CD4-positive, alpha-beta T cell (primary cell): ENCODE results near the gene UGT1A10. TPM values are rescaled to one million over a fixed set of nuclear protein-coding genes. Genes with fewer than 3 reads are reported as not detected.
"Not testable (repeated sequence)": the region's sequence is repeated elsewhere in the genome, so short reads cannot be mapped to it uniquely, and the experiment has no call there.

Experiments
- ATAC-seq: fragments of 200-7000 bp; cut with Tn5 transposase; one replicate; pipeline ENCODE4 v1.10.0; 2022; ENCODE audit warnings: mild to moderate bottlenecking; ENCODE audit not compliant: poor library complexity
- CTCF ChIA-PET: fragments of 350-600 bp; sonication (Branson Sonifier 250); formaldehyde crosslinking; loops from one replicate; lab custom pipeline; 2021; ENCODE audit warnings: antibody characterized with exemption, inconsistent platforms; lab: Charles Lee
- POLR2A ChIA-PET: fragments of 350-600 bp; sonication (Branson Sonifier 250); formaldehyde crosslinking; loops from one replicate; lab custom pipeline; 2021; ENCODE audit warnings: antibody characterized with exemption, inconsistent platforms; lab: Charles Lee
- DNase-seq, 14 experiments: peaks; one replicate each; pipeline ENCODE4 v3.0.0-alpha.2; 2013 to 2020; ENCODE audit warnings: mixed read lengths in 2 of 14
- H3K27ac ChIP-seq, 2 donors: one replicate each; pipeline versions ENCODE4 v1.5.1 to v1.7.0; 2013; ENCODE audit warnings: low read length in 2 of 2, low read depth in 1 of 2, mild to moderate bottlenecking in 1 of 2
- H3K27me3 ChIP-seq, 2 experiments: 1 replicate in 1 of 2; 2 replicates in 1 of 2; pipeline versions ENCODE4 v1.6.1 to v1.7.0; 2013; ENCODE audit warnings: low read length in 2 of 2, control low read depth in 1 of 2, mild to moderate bottlenecking in 1 of 2, moderate library complexity in 1 of 2; ENCODE audit not compliant: insufficient read depth in 2 of 2, control insufficient read depth in 1 of 2
- H3K36me3 ChIP-seq: one replicate; pipeline ENCODE4 v1.6.1; 2013; ENCODE audit warnings: low read length, control low read depth; ENCODE audit not compliant: insufficient read depth
- H3K4me1 ChIP-seq: one replicate; pipeline ENCODE4 v1.6.1; 2013; ENCODE audit warnings: low read length, control low read depth; ENCODE audit not compliant: insufficient read depth
- H3K4me3 ChIP-seq: one replicate; pipeline ENCODE4 v1.5.1; 2013; ENCODE audit warnings: mild to moderate bottlenecking, low read length, moderate library complexity
- H3K9me3 ChIP-seq, 2 experiments: 1 replicate in 1 of 2; 2 replicates in 1 of 2; pipeline versions ENCODE4 v1.6.1 to v1.7.0; 2013; ENCODE audit warnings: low read length in 2 of 2, mild to moderate bottlenecking in 2 of 2, control low read depth in 1 of 2, moderate library complexity in 1 of 2; ENCODE audit not compliant: control insufficient read depth in 1 of 2, insufficient read depth in 1 of 2
- H3K27ac Mint-ChIP-seq: one replicate; pipeline ENCODE4 v1.8.0; 2020; ENCODE audit warnings: mixed read lengths
- H3K27me3 Mint-ChIP-seq: one replicate; pipeline ENCODE4 v1.8.0; 2021; ENCODE audit warnings: mixed read lengths
- H3K36me3 Mint-ChIP-seq: one replicate; pipeline ENCODE4 v1.8.0; 2021; ENCODE audit warnings: low read depth, mixed read lengths
- H3K4me1 Mint-ChIP-seq: one replicate; pipeline ENCODE4 v1.8.0; 2021; ENCODE audit warnings: low read depth, mixed read lengths
- H3K4me3 Mint-ChIP-seq: one replicate; pipeline ENCODE4 v1.8.0; 2020; ENCODE audit warnings: mild to moderate bottlenecking, mixed read lengths
- H3K9me3 Mint-ChIP-seq: one replicate; pipeline ENCODE4 v1.8.0; 2020; ENCODE audit warnings: mixed read lengths
- CTCF ChIP-seq: fragments of 200-600 bp; IDR thresholded peaks from one replicate; pipeline ENCODE4 v1.8.0; 2022; ENCODE audit warnings: antibody characterized with exemption, mild to moderate bottlenecking
- intact Hi-C, 2 experiments: fragments of 100-400 bp; cut with DNase I in 1 of 2; cut with micrococcal nuclease in 1 of 2; formaldehyde crosslinking; loops; one replicate each; pipeline versions ENCODE4 v1.15.1 to v1.9.0; 2023 to 2025; cut with DNase I, micrococcal nuclease
- total RNA-seq, 174 experiments: library from RNA in 2 of 174; stranded (reverse) in 2 of 174; gene quantifications; one replicate each; pipeline ENCODE4 v1.2.3 and lab custom pipeline; 2021 to 2026

Gene UGT1A10
- total RNA-seq, 2 experiments from 2014 or later = not detected

GRCh38 chr2:233740870-233741269 is 104.6 kb downstream of the UGT1A10 start:
- Mint-ChIP-seq H3K4me3 (no peak overlapping the region), H3K9me3 (no peaks in the 10 kb centered on the region), H3K36me3 (no peaks in the 10 kb centered on the region), H3K27me3 (peaks cover 35% of the 10 kb centered on the region), H3K4me1 (no peaks in the 10 kb centered on the region), H3K27ac (no peak overlapping the region)
- ChIA-PET POLR2A (interaction anchor here (0.6 kb wide), 1 partner anchor 24 kb away, joined by 4 read pairs; no protein-coding TSS in a partner anchor), CTCF (no interaction called here)
- Histone ChIP-seq H3K36me3 (no peaks in the 10 kb centered on the region), H3K4me1 (no peaks in the 10 kb centered on the region), H3K9me3 (peaks cover 0 to 7% of the 10 kb centered on the region in 2 experiments), H3K27ac (no peak overlapping the region), H3K27me3 (peaks cover 0 to 6% of the 10 kb centered on the region in 2 experiments), H3K4me3 (no peak overlapping the region)
- no peak for ATAC-seq
- no peak for TF ChIP-seq CTCF
- intact Hi-C loops = no loop called here
- DNase-seq = no peak

- H3K4me1 Mint-ChIP-seq = no peaks in the 10 kb centered on the region
- H3K4me3 Mint-ChIP-seq = no peak overlapping the region
- Histone ChIP-seq H3K36me3 (no peaks in the 10 kb centered on the region), H3K4me3 (no peak overlapping the region), H3K27ac (no peak overlapping the region), H3K27me3 (peaks cover 0 to 3% of the 10 kb centered on the region in 2 experiments), H3K9me3 (peaks cover 0 to 7% of the 10 kb centered on the region in 2 experiments), H3K4me1 (no peaks in the 10 kb centered on the region)
- H3K36me3 Mint-ChIP-seq = no peaks in the 10 kb centered on the region
- H3K27ac Mint-ChIP-seq = no peak overlapping the region
- ATAC-seq (no peak), DNase-seq (no peak)
- no peaks in the 10 kb centered on the region for H3K9me3 Mint-ChIP-seq
- ChIA-PET CTCF (no interaction called here), POLR2A (no interaction called here)
- TF ChIP-seq CTCF = no peak
- peaks cover 30% of the 10 kb centered on the region for H3K27me3 Mint-ChIP-seq
- intact Hi-C loops = no loop called here
Measured at GRCh38 chr2:233743464-233744259, 107.4 kb downstream of the UGT1A10 start.

- Mint-ChIP-seq H3K9me3 (no peaks in the 10 kb centered on the region), H3K27ac (no peak overlapping the region)
Measured at GRCh38 chr2:233745073-233745755, 109.0 kb downstream of the UGT1A10 start.

GRCh38 chr2:233745838-233746237 is 109.6 kb downstream of the UGT1A10 start:
- H3K27ac Mint-ChIP-seq, H3K4me3 Mint-ChIP-seq, H3K27me3 ChIP-seq, POLR2A ChIA-PET, DNase-seq, ATAC-seq, H3K4me1 Mint-ChIP-seq, intact Hi-C loops, H3K27ac ChIP-seq, H3K36me3 Mint-ChIP-seq, H3K36me3 ChIP-seq, H3K4me3 ChIP-seq, H3K4me1 ChIP-seq, CTCF ChIA-PET, H3K9me3 Mint-ChIP-seq: not testable (repeated sequence)
- H3K27me3 Mint-ChIP-seq = peaks cover 22% of the 10 kb centered on the region
- peaks cover 0 to 12% of the 10 kb centered on the region in 2 experiments for H3K9me3 ChIP-seq

More at GRCh38 chr2:233745073-233745755, 109.0 kb downstream of the UGT1A10 start:
- no peaks in the 10 kb centered on the region for H3K36me3 ChIP-seq
- H3K4me1 ChIP-seq = no peaks in the 10 kb centered on the region
- DNase-seq (no peak), ATAC-seq (no peak)
- peaks cover 25% of the 10 kb centered on the region for H3K27me3 Mint-ChIP-seq
- H3K36me3 Mint-ChIP-seq = no peaks in the 10 kb centered on the region
- no peak for TF ChIP-seq CTCF
- intact Hi-C loops = no loop called here
- POLR2A ChIA-PET = no interaction called here
- no peaks in the 10 kb centered on the region for H3K4me1 Mint-ChIP-seq
- CTCF ChIA-PET = no interaction called here
- no peak overlapping the region for H3K4me3 ChIP-seq
- H3K27me3 ChIP-seq = peaks cover 0 to 3% of the 10 kb centered on the region in 2 experiments
- H3K4me3 Mint-ChIP-seq = no peak overlapping the region
- peaks cover 0 to 7% of the 10 kb centered on the region in 2 experiments for H3K9me3 ChIP-seq
- no peak overlapping the region for H3K27ac ChIP-seq
